ENCODE data around the gene ARL8A. TPM values are rescaled to one million over a fixed set of nuclear protein-coding genes. Genes with fewer than 3 reads are reported as not detected.

The ARL8A gene
- total RNA-seq, 1 donor from 2014 or later: 67.8 TPM

DNA sequence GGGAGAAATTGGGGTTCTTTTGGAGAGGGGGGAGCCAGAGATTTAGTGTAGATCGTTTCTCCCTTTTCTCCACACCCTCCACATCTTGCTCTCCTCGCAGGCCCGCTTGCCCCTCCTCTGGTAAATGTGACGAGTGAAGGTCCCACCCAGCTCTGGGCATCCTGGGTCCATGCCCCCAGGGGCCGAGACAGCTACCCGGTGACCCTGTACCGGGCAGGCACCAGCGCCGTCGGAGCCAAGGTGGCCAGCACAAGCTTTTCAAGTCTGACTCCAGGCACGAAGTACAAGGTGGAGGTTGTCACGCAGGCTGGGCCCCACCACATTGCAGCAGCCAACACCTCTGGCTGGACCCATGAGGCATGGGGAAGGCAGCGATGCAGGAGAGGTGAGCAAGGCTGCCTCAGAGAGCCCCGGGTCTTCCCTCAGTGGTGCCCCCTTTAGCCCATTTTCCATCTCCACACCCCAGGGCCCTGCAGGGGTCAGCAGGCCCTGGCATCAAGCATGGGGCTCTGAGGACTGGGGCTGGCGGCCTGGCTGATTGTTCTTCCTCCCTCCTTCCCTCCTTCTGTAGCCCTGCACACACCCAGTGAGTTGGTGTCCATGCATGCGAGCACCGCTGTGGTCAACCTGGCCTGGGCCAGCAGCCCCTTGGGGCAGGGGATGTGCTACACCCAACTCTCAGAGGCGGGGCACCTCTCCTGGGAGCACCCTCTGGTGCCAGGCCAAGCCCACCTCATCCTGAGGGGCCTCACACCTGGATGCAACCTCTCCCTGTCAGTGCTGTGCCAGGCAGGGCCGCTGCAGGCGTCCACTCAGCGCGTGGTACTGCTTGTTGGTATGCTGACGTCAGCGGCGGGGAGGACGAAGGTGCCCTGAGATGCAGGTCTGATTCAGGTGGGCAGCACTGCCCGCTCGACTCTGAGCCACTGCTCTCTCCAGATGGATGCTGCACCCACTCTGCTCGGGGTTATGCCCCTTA lies 32.7 kb upstream of the ARL8A start:
- intact Hi-C loops (cut with micrococcal nuclease): no loop called here

DNA sequence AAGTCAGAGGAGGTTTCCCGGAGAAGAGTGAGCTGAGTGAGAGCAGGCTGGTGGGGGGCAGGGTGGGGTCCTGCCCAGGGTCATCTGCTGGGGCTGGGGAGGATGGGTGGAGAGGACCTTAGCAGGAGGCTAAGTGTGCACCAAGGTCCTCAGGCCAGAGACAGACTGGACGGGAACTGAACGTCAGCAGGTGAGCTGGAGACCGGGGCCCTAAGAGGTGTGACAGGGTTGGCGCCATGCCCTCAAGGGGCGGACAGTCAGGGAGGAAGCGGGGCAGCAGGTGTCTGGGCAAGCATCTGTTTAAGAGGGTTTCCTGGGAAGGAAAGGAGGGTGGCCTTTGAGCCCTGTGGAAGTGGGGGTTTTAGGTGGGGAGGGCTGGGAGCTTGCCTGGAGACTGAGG lies 29.5 kb upstream of the ARL8A start:
- intact Hi-C loops (cut with micrococcal nuclease): no loop called here

DNA sequence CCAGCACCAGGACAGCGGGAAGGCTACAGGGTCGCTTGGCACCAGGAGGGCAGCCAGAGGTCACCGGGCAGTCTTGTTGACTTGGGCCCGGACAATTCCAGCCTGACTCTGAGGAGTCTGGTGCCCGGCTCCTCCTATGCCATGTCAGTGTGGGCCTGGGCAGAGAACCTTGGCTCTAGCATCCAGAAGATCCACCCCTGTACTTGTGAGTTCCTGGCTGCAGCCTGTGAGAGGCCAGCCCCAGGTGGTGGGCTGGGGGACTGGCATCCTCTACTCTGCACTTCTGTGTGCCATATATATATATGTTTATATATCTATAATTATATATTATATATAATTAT lies 27.4 kb upstream of the ARL8A start:
- intact Hi-C loops (cut with micrococcal nuclease): no loop called here

DNA sequence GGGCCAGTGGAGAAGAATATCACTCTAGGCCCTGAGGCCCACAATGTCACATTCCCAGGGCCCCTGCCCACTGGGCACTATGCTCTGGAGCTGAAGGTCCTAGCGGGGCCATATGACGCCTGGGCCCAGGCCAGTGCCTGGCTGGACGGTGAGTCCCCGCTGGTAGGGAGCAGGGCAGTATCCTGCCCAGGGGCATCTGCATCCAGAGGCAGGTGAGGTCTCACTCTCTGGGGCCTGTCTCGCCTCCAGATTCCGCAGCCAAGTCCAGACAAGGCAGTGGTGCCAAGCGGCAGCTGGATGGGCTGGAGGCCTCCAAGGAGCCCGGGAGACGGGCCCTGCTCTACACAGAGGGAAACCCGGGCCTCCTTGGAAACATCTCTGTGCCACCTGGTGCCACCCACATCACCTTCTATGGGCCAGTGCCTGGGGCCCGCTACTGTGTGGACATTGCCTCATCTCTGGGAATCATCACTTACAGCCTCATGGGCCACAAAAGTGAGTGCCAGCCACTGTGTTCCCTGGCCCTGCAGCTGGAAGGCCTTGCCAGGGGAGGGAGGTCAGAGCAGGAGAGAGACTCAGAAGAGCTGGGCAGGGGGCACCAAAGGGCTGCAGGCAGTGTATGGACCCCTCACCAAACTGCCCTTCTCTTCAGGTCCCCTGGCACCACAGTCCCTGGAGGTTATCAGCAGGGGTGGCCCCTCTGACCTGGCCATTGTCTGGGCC lies 26.9 kb upstream of the ARL8A start:
- intact Hi-C loops (cut with micrococcal nuclease): no loop called here

DNA sequence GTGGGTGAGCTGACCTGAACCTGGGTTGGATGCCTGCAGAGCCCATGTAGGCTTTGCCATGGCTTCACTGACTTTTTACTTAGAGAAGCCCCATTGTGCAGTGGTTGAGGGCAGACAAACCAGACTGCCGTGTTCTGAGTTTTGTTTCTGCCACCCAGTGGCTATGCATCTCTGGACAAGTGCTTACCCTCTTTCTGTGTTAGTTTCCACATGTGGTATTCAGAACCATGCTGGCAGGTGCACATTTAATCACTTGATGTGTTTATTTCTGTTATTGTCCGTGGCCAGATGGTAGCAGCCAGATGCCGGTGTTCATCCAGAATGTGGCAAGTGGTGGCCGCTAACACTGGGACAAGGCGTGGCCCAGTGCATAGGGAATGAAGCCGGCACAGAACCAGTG lies 26.2 kb upstream of the ARL8A start:
- intact Hi-C loops (cut with micrococcal nuclease): no loop called here

DNA sequence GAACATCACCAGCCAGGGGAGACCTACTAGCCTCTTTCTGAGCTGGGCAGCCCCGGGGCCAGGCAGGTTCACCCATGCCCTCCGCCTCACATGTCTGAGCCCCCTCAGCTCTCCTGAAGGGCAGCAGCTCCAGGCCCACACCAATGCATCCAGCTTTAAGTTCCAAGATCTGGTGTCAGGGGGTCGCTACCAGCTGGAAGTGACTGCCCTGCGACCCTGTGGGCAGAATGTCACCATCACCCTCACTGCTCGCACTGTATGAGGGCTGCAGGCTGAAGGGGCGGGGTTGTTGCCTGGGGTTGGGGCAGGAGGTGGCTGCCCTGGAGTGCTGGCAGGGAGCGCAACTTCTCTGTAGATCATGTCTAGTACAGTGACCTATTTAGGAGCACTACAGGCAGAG lies 24.3 kb upstream of the ARL8A start:
- intact Hi-C loops (cut with micrococcal nuclease): loop anchor here (10.0 kb wide), 3 partner anchors 636 to 1156 kb away; partner anchors contain the start of genes KDM5B and TMEM183A

DNA sequence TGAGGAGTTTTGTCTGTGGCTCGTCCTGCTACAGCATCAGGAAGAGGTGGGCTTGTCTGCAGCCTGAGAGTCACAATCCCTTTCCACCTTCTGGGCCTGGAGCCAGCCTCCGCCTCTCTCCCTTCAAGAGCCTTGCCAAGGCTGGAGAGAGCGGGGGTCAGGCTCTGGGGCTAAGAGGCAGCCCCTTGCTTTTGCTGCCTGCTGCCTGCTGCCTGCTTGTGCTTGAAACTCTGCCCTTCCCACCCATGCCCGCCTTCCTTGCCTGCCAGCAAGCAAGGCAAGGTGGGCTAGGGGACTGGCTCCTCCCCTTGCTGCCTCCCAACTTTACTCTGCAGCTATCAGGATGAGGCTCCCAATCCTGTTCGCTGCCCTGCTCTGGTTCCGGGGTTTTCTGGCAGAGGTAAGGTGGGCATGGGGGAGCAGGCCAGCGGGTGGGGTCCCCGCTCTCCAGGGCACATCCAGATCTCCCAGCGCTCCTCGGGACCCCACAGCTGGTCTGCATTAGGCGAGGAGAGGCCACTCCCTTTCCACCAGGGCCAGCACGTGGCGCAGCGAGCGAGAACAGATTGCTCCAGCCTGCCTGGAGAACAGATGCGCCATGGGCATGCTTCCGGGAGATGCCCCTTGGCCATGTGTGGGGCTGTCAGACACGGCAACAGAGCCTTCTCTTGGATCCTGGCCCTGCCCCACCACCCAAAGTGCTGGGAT lies 23.3 kb upstream of the ARL8A start:
- intact Hi-C loops (cut with micrococcal nuclease): loop anchor here (10.0 kb wide), 3 partner anchors 637 to 1157 kb away; partner anchors contain the start of genes KDM5B and TMEM183A

DNA sequence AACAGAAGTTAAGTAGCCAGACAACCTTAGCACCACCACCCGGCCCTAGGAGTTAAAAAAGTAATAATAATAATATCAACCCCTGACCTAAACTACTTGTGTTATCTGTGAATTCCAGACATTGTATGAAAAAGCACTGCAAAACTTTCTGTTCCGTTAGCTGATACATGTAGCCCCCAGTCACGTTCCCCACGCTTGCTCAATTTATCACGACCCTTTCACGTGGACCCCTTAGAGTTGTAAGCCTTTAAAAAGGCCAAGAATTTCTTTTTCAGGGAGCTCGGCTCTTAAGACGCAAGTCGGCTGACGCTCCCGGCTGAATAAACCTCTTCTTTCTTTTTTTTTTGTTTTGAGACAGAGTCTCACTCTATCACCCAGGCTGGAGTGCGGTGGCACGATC lies 22.5 kb upstream of the ARL8A start:
- intact Hi-C loops (cut with micrococcal nuclease): loop anchor here (10.0 kb wide), 3 partner anchors 638 to 1158 kb away; partner anchors contain the start of genes KDM5B and TMEM183A

DNA sequence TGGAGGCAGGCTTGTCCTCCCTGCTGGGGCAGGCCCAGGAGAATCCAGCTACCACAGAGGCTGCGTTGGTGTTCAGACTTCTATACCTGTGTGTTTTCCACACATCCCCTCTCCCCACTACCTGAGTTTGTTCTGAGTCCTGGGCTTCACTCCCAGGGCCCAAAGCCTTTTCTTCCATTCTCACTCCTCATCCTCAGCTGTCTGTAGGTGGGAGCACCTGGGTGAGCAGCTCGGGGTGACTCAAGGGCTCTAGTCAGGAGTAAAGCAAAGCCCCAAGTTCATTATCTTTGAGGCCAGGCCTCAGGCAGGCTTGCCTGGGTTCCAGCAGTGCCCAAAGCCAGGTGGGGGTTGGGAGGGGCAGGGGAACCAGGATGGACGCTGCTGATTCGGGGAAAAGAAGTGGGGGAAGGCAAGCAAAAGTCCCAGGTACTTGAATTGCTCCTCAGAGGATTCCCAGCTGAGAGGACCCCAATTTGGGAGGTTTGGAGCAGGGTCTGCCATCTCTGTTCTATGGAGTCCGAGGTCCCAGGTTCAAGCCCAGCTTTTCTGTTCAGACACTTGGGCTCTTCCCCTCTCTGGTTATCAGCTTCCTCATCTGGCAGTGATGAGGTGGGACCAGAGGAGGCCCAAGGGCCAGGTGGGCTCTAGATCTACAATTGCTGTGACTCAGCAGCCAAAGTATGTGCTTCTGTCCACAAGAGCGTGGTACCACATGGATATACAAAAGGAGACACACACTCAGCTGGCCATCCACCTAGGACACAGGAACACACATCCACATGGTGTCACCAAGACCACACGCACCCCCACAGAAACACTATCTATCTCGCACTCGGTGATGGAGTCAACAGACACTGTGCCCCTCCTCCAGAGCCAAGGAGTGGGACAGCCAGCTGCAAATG lies 21.7 kb upstream of the ARL8A start:
- intact Hi-C loops (cut with micrococcal nuclease): loop anchor here (2.0 to 10.0 kb wide), 4 partner anchors 639 to 1159 kb away; partner anchors contain the start of genes KDM5B, RABIF and TMEM183A

DNA sequence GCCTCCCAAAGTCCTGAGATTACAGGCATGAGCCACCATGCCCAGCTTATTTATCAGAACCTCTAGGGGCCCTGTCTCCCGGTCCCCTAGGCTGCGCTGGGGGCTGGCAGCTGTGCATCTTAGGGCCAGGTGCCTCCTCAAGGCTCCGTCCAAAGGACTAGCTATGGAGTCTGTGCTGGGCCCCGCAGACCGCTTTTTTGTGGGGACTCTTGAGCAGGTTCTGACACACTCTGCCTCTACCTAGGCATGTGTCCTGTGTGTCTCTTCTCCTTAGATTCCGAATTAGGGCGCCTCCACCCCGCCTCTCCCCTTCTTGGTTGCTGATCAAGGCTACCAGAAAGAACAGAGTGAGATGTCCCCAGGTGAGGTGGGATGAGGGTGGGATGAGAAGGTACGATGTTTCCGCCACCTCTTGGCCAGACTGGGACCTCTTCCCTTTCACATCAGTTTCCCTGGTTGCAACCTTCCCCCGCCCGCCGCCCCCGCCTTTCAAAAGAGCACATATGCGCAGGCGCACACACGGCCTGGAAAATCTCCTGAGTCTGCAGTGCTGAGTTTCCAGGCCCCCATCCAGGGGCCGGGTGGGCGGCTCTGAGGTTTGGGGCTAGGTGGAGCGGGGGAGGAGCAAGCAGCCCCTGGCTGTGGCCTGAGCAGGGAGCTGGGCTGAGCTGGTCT lies 20.9 kb upstream of the ARL8A start:
- intact Hi-C loops (cut with micrococcal nuclease): loop anchor here (2.0 to 10.0 kb wide), 4 partner anchors 639 to 1159 kb away; partner anchors contain the start of genes KDM5B, RABIF and TMEM183A

DNA sequence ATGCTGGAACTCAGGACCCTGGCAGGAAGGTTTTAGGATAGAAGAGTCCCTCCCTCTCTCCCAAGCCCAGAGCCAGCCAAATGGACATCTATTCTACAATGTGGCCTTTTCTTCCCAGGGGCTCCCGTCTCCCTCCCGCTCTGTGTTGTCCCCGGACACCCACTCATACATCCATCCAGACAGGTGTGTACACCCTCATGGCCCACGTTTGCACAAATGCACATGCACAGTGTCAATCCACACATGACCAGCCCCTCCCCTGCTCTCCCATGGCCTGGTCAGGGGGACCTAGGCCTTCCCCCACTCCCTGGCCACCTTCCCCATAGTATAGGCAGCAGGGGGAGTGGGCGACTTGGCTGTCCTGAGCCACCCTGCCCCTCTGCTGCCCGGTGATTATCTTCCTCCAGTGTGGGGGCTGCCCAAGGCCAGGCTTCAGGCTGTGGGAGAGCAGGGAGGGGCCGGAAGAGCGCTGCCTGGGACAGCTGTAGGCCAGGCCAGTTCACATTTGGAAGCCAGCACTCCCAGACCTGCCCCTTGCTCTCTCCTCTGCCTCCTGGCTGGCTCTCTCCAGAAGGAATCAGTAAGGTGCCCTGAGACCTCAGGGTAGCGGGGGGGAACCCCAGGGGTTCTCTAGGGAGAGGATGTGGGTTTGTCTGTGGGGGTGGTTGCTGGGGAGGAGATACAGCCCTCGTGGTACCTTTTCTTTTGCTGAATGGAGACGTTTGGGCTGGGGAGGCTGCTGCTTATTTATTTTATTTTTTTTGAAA lies 19.9 kb upstream of the ARL8A start:
- intact Hi-C loops (cut with micrococcal nuclease): loop anchor here (1.0 to 10.0 kb wide), 6 partner anchors 20 to 1160 kb away; partner anchors contain the start of genes ADIPOR1, KDM5B, RABIF and TMEM183A

DNA sequence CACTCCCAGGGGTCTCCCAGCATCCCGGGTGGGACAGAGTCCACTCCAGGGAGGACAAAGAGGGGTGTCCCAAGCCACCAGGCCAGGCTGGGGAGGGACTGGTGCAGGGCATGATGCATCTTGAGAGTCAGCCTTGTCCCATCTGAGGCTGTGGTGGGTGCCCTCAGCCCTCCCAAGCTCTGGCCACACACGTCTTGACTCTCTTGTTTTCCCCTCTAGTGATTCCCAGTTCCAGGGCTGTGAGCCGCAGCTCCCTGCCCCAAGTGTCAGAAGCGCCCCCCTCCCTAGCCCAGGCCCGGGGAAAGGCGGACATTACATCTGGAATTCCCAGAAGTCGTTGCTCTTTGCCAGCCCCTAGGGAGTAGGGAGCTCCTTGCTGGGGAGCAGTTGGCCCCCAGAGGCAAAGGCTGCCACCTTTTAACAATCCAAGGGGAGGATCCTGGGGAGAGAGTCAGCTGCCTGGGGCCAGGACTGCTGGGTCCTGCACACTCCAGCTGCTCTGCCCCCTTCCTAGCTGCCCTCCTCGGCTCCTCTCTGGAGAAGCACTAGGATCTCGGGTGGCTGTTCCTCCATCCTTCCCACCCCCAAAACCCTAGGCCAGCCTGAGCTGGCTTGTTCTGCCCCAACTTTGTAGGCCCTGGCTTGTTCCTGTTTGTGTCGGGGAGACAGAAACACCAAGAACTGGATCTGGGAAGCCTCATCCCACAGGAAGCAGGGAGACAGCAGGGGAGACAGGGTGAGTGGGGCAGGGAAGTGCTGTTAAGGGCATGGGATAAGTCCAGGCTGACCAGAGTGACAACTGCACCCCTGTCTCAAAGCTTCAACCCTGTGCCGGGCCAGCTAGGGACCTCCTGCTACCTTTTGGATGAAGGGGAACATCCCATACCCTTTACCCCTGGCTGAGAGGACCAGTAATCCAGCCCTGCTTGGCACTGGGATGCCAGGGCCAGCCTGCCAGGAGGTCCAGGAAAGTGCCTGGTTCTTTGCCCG lies 19.0 kb upstream of the ARL8A start:
- intact Hi-C loops (cut with micrococcal nuclease): loop anchor here (1.0 to 10.0 kb wide), 6 partner anchors 21 to 1161 kb away; partner anchors contain the start of genes ADIPOR1, KDM5B, RABIF and TMEM183A

DNA sequence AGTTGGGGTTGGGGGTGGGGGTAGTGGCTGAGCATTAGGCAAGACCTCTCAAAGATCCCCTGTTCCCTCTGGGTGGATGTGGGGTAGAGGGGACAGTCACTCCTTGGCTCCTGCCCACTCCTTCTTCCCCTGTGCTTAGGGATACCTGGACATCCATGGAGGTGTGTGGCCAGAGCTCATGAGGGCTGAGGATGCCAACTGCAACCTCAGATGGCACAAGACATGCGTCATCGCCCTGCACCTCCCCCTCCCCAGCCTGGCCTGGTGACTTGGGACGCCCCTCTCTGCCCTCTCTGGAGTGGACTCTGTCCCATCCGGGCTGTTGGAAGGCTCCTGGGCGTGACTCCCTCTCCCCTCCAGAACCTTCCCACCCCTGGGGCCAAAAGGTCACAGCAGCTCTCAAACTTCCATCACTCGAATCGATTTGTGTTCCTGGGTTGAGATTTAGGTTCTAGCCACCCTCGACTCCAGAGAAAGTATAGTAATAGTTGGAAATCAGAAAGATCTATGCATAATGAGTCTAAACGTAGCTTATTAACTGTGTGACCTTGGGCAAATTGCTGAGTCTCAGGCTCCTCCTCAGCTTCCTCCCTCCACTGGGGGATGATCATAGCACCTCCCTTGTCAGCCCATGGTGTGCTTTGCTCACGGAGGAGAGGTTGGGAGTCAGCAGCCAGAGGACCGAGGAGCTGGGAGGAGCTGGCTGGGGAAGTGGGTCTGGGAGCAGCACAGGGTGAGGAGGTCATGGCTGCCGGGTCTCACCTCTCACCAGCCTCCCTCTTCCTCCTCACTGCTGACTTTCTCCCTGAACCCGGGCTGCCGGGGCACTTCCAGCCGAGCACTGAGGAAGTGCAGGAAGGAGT lies 18.1 kb upstream of the ARL8A start:
- intact Hi-C loops (cut with micrococcal nuclease): loop anchor here (5.0 to 10.0 kb wide), 4 partner anchors 642 to 1162 kb away; partner anchors contain the start of genes ADIPOR1, KDM5B and TMEM183A

DNA sequence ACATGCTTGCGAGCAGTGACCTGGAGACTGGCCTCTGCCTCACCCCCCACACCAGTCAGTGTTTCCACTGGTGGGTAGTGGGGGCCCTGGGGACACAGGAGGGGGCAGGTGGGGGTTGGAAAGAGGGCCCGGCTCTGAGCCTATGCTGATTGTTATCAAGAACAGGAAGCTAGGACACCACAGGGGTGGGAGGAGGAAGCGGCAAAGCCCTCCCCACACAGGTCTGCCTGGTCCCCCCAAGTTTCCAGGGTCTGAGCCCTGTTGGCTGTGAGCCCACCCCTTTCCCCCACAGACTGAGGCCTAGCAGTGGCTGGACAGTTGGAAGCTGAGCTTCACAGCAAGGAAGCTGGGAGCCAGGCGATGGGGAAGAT lies 17.5 kb upstream of the ARL8A start:
- intact Hi-C loops (cut with micrococcal nuclease): loop anchor here (5.0 to 10.0 kb wide), 4 partner anchors 643 to 1163 kb away; partner anchors contain the start of genes ADIPOR1, KDM5B and TMEM183A

DNA sequence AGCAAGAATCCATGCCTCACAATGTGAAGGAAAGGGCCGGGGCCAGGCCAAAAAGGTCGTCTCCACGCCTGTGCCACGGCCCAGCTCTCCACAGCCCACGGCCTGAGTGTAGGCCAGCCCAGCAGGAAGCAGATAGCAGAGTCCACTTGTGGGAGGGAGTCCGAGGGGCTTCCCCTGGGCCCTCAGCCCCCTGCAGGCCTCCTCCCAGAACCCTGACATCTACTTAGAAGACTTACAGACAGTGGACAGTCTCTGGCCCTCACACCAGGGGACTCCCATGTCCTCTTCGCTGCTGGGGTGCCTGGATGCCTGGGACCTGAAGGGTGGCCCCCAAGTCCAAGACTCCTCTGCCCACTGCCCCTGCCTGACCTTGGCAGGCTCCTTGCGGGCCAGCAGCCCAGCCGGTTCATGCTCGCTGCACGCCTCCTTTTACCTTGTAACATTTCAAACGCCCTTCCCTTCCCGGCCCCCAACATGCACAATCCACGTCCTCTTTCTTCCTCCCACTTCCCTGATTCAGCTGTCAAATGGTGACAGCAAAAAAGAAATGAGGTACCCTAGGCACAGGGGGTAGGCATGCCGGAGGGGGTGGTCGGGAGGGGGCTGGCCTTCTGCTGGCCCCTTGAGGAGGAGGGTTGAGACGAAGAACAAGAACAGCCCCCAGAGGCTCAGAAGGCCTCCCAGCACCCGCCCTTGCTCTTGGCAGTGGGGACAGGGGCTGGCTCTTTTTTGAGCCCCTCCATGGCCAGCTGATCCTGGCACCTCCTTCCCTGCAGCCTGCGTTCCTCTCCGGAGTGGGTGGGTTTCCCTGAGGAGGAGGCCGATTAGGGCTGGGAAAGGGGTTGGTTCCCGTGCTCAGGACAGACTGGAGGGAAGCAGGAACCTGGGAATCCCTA lies 16.9 kb upstream of the ARL8A start:
- intact Hi-C loops (cut with micrococcal nuclease): loop anchor here (5.0 to 10.0 kb wide), 4 partner anchors 643 to 1163 kb away; partner anchors contain the start of genes ADIPOR1, KDM5B and TMEM183A
